ENCODE data around the gene ZFHX3. TPM values are rescaled to one million over a fixed set of nuclear protein-coding genes. Genes with fewer than 3 reads are reported as not detected.
A peak's percentile ranks its signal among the peaks of the same experiment; 100 is the strongest.

The ZFHX3 gene
- total RNA-seq, 3 donors from 2014 or later: 13.8 to 36.0 (median 15.5) TPM

GRCh38 chr16:73019457-73020362 is 28.2 kb downstream of the ZFHX3 start:
- Histone ChIP-seq H3K4me3 (no peak overlapping the region), H3K4me1 (ENCODE audit: low read depth) (peaks cover 6% of the 10 kb centered on the region), H3K9me3 (no peaks in the 10 kb centered on the region), H3K36me3 (ENCODE audit: low read depth) (no peaks in the 10 kb centered on the region)
- no peak for DNase-seq
- intact Hi-C loops (cut with DNase I, micrococcal nuclease): no loop called here
- TF ChIP-seq CTCF (IDR thresholded peaks at IDR 0.05): no peak
- no peak for ATAC-seq

- Histone ChIP-seq H3K4me1 (ENCODE audit: low read depth) (peaks cover 6% of the 10 kb centered on the region), H3K9me3 (no peaks in the 10 kb centered on the region), H3K36me3 (ENCODE audit: low read depth) (no peaks in the 10 kb centered on the region), H3K4me3 (no peak overlapping the region)
- ATAC-seq (no peak), DNase-seq (no peak)
- intact Hi-C loops (cut with DNase I, micrococcal nuclease): no loop called here
- TF ChIP-seq CTCF (IDR thresholded peaks at IDR 0.05): no peak
These were observed 29.0 kb downstream of the ZFHX3 start for GRCh38 chr16:73018821-73019456.

GRCh38 chr16:73017321-73017720 is 30.6 kb downstream of the ZFHX3 start:
- ATAC-seq (no peak), DNase-seq (no peak)
- intact Hi-C loops (cut with DNase I, micrococcal nuclease): no loop called here
- Histone ChIP-seq H3K4me1 (ENCODE audit: low read depth) (peaks cover 6% of the 10 kb centered on the region), H3K36me3 (ENCODE audit: low read depth) (no peaks in the 10 kb centered on the region), H3K4me3 (no peak overlapping the region), H3K9me3 (no peaks in the 10 kb centered on the region)
- TF ChIP-seq CTCF (IDR thresholded peaks at IDR 0.05): no peak

GRCh38 chr16:73016488-73016830 is 31.5 kb downstream of the ZFHX3 start:
- TF ChIP-seq CTCF (IDR thresholded peaks at IDR 0.05): no peak
- Histone ChIP-seq H3K36me3 (ENCODE audit: low read depth) (no peaks in the 10 kb centered on the region), H3K4me3 (no peak overlapping the region), H3K9me3 (no peaks in the 10 kb centered on the region), H3K4me1 (ENCODE audit: low read depth) (peaks cover 6% of the 10 kb centered on the region)
- ATAC-seq: peak; percentile 88
- intact Hi-C loops (cut with DNase I, micrococcal nuclease): no loop called here
- DNase-seq: no peak

- TF ChIP-seq CTCF (IDR thresholded peaks at IDR 0.05): no peak
- Histone ChIP-seq H3K4me3 (no peak overlapping the region), H3K4me1 (ENCODE audit: low read depth) (peaks cover 6% of the 10 kb centered on the region), H3K9me3 (no peaks in the 10 kb centered on the region), H3K36me3 (ENCODE audit: low read depth) (no peaks in the 10 kb centered on the region)
- peak in 2 of 3 donors; percentile 44 to 62 for DNase-seq
- ATAC-seq: peak; percentile 78
- intact Hi-C loops (cut with DNase I, micrococcal nuclease): no loop called here
These were observed 32.1 kb downstream of the ZFHX3 start for GRCh38 chr16:73015612-73016487.

All from mucosa of descending colon (tissue), 3 donors.